Effector CD4-positive, alpha-beta T cell (primary cell): ENCODE measurements around the gene SUDS3.
"Not testable (repeated sequence)": the region's sequence is repeated elsewhere in the genome, so short reads cannot be mapped to it uniquely, and the experiment has no call there.

ENCODE experiments used
- DNase-seq: peaks from one replicate; pipeline ENCODE4 v3.0.0-alpha.2; 2020
- total RNA-seq: gene quantifications from one replicate; lab custom pipeline; 2026; lab: John Stamatoyannopoulos, UW

Gene SUDS3, protein sequence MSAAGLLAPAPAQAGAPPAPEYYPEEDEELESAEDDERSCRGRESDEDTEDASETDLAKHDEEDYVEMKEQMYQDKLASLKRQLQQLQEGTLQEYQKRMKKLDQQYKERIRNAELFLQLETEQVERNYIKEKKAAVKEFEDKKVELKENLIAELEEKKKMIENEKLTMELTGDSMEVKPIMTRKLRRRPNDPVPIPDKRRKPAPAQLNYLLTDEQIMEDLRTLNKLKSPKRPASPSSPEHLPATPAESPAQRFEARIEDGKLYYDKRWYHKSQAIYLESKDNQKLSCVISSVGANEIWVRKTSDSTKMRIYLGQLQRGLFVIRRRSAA
- total RNA-seq: 62.1 reads per million, percentile 73 among the genes with 10 or more reads in this experiment

DNA sequence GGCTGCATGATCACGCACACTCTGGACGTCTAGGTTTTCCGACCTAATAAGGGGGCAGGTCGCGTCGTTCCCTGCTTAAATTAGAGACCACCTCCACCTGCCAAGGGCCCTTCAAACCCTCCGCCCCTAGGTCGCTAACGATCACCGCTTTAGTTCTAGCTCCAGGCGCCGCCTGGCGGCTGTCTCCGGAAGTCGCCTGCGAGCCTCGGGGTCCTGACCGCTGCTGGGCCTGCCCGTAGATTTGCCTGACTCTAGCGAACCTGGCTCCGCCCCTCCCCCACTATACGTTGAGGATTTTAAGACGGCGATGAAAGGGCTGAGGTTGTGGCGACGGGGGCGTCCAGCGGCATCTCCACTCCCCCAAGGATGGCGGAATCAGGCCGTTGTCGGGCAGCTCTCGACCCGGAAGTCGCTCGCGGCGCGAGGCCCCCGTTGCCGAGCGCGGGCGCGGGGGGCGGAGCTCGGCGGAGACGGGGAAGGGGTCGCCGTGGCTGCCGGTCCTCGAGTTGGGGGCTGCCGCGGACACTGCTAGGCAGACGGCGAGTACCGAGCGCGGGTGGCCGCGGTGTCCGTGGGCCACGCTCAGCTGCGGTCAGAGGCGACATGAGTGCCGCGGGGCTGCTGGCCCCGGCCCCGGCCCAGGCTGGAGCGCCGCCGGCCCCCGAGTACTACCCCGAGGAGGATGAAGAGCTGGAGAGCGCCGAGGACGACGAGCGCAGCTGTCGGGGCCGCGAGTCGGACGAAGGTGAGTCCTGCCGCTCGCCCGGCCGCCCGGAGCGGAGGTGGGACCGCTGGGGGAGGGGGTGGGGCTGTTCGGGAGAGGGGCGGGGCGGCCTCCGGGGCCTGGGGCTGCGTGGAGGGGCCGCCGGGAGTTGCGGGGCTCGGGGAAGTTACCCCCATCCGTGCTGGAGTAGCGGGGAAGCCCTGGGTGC lies at the start of gene SUDS3:
Gene SUDS3, plus strand, starts transcription at position 467 of the 932 bp plus-strand sequence. Its CDS starts 137 bp downstream, at position 604.
- DNase-seq: peak; percentile 91

DNA sequence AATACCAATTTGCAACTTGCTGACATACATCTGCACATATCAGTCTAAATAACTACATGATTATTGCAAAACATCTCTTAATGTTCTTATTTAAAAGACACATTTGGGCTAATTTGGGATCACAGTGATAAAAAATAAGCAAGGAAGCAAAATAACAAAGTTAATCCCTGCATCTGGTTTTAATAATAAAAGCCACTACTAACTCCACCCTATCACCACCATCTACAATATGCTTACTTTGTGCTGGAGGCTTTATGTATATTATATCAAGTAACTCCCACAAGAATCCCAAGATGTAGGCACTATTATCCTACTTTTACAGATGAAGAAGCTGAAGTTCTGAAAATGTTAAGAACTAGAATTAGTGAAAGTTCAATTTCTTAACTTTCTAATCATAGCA lies 49.4 kb upstream of the SUDS3 start:
- DNase-seq: no peak

DNA sequence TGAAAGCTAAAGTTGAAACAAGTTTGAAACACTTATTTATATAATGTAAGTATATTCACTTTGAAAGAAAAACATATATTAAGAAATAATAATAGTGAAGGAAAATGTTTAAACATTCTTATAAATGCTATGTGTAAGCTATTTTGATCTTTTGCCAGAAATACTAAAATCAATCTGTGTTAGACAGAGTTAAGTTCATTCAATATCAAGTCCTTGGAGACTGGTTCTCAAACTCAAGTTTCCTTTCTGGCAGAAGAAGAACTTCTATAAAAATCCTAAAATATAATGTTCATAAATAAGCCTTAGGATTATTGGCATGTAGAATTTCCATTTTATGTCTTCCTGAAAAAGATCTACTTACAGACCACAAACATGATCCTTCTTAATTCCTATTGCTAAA lies 49.0 kb upstream of the SUDS3 start:
- DNase-seq: no peak

DNA sequence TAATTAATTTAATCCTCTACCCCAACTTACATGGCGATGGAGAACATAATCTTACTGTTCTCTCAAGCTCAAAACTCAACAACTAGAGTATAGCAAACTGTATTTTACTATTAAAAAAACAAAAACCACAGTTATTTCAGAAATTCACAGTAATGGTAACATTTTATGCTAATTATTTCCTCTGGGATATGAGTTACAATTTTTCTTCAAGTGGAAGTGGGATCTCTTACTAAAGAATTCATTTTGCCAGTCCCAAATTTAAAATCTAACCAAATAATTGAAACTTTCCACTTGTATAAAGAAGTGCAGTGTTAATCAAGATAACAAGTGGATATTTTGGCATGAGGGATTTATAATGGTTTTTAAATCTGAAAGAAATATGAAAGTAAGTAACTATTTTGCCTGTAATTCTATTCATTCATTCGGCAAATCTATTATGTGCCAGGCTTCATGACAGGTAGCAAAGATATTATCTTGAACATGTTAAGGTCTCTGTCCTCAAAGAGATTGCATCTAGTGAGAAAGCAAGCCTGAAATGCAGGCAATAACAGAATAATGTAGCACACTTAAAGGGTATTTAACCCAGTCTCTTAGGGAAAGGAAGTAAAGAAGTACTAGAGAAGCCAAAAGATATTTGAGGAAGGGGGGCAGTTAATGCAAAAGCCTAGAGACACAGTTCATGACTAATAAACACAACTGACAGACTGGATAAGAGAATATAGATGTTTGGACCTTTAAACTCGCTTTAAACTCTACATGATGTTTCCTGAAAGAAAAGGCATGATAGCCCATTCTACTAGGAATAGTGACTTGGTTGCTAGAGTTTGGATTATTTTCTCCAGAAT lies 47.6 kb upstream of the SUDS3 start:
- DNase-seq: no peak

DNA sequence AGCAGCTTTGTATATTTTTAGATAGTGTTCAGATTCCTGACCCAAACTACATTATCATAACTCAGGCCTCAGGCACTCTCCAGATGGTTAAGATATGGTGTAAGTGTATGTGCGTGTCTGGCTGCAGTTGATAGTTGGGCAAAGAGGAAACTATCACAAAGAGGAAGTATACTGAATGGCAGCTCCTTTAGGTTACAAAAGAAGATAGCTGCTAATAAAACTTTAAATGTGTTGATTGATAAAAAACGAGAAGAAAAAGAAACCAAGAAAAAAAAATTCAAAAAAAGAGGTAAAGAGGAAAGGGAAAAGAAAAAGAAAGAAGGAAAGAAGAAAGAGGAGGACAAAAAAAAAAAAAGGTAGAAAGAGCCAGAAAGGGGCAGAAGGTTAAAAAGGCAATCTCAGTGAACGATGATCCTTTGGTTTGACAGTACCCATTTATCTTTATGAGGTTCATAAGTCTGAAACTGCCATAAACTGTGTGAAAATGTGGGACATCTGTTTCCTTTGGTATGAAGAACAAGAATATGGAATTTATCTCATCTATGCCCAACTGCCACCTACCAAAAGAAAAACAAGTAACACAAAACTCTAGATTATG lies 45.8 kb upstream of the SUDS3 start:
- DNase-seq: no peak

DNA sequence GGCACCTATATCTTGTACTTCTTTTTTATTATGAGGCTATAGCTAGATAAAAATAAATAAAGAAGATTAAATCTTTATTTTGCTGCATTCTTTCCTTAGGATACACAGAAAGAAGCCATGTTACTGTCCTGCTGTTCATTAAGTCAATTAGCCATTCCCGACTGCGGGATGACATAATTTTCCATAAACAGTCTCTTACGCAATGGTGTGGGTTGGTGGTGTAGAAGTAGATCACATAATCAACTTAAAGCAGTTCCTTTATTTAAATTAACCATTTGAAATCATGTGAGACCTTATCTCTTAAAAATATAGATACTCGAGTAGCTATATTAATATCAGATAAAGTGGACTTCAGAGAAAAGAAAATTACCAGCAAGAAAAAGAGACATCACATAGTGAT lies 43.8 kb upstream of the SUDS3 start:
- no peak for DNase-seq

DNA sequence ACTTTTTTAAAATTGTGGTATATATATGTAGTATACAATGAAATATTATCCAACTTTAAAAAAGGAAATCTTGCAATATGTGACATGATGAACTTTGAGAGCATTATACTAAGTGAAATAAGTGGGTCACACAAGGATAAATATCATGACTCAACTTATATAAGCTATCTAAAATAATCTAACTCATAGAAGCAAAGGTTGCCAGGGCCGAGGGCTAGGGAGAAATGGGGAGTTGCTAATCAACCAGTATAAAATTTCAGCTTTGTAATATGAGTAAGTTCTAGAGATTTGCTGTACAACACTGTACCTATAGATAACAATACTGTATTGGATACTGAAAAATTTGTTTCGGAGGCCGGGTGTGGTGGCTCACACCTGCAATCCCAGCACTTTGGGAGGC lies 42.1 kb upstream of the SUDS3 start:
- no peak for DNase-seq

DNA sequence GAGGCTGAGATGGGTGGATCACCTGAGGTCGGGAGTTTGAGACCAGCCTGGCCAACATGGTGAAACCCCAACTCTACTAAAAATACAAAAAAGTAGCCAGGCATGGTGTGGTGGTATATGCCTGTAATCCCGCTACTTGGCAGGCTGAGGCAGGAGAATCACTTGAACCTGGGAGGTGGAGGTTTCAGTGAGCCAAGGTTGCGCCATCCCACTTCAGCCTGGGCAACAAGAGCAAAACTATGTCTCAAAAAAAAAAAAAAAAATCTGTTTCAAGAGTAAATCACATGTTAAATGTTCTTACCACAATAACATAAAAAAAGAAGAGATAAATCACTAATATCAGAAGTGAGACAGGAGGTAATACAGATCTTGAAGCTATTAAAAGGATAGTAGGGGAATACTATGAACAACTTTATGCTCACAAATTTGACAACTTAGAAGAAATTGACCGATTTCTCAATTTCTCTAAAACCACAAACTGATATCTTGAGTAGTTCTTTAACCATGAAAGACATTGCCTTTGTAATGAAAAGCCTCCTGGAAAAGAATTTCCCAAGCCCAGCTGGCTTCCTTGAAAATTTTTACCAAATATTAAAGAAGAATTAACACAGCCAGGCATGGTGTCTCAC lies 41.3 kb upstream of the SUDS3 start:
- no peak for DNase-seq

DNA sequence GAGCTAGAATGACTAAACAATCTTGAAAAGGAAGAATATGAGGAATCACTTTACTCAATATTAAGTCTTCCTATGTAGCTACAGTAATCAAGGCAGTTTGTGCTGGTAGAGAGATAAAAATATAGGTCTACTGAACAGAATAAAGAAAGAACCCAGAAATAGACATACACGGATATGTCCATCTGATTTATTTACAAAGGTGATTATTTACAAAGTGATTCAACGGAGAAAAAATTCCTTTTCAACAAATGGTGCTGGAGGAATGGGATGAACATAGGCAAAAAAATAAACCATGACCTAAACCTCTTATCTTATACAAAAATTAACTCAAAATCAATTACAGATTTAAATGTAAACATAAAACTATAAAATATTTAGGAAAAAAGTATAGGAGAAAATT lies 40.2 kb upstream of the SUDS3 start:
- no peak for DNase-seq

DNA sequence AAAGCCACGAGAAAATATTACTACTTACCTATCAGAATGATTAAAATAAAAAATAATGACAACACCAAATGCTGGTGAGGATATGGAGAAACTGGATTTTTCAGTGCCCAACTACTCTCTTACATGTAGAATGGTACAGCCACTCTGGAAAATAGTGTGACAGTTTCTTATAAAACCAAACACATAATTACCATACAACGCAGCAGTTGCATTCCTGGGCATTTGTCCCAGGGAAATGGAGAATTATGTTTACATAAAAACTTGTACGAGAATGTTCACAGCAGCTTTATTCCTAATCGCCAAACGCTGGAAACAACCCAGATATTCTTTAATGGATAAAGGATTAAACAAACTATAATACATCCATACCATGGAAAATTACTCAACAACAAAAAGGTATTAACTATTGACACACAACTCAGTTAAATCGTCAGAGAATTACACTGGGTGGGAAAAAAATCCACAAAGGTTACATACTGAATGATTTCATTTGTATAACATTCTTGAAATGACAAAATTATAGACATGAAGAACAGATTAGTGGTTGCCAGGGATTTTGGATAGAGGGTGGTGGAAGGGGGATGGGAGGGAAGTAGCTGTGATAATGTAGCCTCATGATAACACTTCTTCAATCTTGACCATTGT lies 39.0 kb upstream of the SUDS3 start:
- DNase-seq: no peak

DNA sequence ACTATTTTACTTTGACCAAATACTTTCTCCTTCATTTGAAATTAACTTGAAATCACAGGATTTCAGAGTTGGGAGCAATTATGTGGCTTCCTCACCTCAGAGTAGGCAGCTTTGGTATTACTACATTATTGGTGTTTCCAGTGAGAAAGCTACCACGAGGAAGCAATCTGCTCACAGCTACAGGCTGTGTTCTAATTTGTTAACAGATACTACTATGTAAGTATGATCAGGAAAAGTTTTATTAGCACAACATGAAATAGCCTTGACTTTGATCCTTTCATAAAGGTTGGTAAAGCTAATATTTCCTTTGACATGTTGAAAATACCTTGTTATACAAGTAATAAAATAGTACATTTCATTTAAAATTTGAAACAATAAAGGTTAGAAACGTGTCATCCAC lies 34.3 kb upstream of the SUDS3 start:
- no peak for DNase-seq

DNA sequence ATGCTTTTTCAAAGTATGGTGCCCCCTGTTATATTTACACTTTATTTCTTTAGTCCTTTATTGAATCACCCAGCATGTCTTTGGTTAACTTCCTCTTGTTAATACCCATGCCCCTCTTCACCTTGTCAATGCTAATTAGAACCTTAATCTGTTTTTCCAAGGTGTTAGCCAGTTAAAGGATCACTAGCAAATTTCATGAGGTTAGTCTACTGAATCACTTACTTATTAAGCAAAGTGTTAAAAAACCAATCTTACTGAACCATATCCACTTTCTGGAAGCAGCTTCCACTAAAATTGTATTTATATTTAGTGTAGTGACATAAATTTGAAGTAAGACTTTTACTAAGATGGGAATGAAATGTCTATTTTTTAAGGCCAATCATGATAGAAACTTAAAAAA lies 31.5 kb upstream of the SUDS3 start:
- DNase-seq: no peak

DNA sequence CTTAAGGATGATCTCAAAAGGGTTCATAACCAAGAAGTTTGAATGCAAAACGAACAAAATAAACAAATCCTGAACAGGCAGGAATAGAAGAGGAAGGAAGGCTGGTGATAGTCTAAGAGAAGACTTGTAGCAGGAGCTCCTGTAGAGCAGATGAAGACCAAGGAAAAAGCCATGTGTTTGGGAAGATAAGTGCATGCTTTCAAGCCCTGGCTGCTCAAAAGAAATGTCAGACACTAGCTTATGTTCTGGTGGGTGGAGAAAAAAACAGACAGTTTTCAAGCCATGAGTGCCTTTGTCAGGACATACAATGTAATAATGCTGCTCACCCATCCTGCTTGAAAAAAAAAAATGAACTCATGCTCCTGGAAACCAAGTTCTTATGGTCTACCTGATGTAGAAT lies 31.0 kb upstream of the SUDS3 start:
- DNase-seq: no peak

DNA sequence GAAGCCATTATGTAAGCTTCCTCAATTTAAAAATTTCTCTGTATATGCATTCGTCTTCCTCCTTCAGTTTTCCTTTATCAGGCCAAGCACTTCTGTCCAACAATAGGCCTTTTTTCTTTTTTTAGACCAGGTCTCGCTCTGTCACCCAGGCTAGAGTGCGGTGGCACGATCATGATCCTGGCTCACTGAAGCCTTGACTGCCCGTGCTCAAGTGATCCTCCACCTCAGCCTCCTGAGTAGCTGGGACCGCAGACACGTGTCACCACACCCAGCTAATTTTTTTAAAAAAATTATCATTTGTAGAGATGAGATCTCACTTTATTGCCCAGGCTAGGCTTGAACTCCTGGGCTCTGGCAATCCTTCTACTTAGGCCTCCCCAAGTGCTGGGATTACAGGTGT lies 29.5 kb upstream of the SUDS3 start:
- DNase-seq: no peak

DNA sequence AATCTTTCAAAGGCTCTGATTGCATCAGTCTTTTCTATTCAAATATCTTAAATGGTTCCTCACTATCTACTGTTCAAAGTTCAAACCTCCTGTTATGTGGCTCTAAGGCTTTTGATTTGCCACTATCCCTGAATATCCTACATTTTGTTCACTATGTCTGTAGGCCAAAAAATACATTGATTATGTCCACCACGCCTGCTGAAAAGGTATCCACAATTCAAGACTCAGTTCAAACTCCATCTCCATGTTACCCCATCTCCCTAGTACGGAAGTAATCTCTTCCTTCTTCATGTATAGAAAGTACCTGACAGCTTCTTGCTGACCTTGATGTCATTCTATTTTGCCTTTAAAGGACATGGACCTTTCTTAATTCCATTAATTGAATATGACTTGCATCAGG lies 28.4 kb upstream of the SUDS3 start:
- DNase-seq: no peak

DNA sequence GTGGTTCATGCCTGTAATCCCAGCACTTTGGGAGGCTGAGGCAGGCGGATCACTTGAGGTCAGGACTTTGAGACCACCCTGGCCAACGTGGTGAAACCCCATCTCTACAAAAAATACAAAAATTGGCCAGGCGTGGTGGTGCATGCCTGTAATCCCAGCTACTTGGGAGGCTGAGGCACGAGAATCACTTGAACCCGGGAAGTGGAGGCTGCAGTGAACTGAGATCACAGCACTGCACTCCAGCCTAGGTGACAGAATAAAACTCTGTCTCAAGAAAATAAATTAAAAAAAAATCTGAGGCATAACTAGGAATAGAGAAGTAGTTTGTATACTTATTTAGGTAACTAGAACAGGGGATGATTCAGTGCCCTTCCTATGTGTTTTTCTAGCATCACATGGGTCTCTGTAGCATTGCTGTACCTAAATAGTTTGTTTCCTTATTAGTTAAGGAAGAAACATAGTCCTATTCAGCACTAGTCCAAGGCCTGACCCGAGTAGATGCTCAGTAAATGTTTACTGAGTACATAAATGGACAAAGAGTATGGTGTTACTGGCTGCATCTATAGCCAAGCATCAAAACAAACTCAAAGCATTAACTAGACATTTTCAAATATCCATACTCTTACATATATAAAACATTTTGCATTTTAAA lies 25.3 kb upstream of the SUDS3 start:
- DNase-seq: no peak

DNA sequence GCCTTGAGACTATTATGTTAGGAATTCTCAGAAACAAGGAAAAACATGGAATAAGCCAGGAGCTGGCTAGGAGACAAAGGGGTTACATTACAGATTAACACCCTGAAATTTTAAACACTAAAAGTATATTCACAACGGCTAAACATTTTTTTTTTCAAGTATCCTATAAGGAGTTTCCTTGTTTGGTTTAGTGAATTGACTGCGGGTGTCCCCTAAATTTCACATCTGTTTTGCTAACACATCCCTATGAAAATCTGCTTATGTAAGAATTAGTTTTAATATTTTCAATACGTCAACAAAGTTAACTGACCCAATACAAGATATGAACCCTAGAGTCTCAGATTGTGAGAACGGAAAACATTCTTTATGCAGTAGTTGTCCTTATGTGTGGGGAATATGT lies 22.6 kb upstream of the SUDS3 start:
- DNase-seq: no peak

DNA sequence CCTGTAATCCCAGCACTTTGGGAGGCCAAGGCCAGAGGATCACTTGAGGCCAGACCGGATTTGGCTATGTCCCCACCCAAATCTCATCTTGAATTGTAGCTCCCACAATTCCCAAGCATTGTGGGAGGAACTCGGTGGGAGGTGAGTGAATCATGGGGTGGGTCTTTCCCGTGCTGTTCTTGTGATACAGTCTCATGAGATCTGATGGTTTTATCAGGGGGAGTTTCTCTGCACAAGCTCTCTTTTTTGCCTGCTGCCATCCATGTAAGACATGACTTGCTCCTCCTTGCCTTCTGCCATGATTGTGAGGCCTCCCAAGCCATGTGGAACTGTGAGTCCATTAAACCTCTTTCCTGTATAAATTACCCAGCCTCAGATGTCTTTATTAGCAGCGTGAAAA lies 21.9 kb upstream of the SUDS3 start:
- DNase-seq: not testable (repeated sequence)

DNA sequence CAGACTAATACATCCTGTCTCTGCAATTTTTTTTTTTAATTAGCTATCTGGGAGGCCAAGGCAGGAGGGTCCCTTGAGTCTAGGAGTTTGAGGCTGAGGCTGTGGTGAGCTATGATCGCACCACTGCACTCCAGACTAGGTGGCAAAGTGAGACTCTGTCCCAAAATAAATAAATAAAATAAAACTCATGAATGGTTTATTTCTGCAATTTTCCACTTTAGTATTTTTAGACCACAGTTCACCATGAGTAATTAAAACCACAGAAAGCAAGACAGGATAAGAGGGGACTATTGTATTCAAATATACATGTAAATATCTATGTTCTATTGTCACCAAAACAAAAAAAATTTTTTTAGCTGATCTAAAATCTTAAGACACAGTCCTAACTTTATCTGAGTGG lies 21.5 kb upstream of the SUDS3 start:
- no peak for DNase-seq

DNA sequence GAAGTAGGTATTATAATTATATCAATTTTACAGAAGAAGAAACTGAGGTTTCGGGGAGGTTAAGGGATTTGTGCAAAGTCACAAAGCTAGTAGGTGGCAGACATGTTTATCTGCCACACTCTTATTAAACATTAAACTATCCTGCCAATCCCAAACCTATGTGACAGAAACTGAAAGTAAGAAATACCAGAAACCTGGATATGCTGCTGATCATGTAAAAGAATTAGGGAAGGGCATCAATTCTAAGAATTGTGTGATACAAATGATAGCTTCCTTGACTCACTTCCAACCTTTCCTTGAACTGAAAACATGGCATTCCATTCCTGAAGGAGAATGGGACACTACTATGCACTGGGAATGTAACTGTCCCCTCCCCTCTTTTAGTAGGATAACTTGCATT lies 20.5 kb upstream of the SUDS3 start:
- DNase-seq: no peak

DNA sequence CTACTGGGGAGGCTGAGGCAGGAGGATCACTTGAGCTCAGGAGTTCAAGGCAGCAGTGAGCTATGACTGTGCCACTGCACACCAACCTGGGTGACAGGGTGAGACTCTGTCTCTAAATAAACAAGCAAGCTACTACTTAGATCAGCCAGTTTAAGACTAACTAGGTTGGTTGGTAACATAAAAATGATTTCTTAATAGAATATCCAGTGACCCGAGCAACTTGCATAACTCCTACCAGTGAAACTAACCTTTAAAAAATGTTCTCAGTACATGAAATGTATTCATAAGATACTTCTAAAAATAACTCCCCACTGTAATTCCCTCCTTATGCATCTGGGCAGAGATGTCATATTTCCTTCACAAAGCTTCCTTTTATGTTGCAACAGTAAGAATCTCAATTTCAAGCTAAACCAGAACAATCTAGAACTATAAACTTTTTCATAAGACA lies 19.5 kb upstream of the SUDS3 start:
- no peak for DNase-seq
